IPS-NIHi7 (cell line): ENCODE measurements around the gene TMEM120B.

Source experiments
- DNase-seq: peaks from one replicate; pipeline ENCODE4 v3.0.0; 2012; ENCODE audit warnings: mixed read lengths; ENCODE audit errors: extremely low spot score

Gene TMEM120B

GRCh38 chr12:121804417-121805111 is 92.0 kb downstream of the TMEM120B start:
- no peak for DNase-seq

- DNase-seq, result no peak
Observed at GRCh38 chr12:121805171-121806008, 92.8 kb downstream of the TMEM120B start.

- DNase-seq, result no peak
Observed at GRCh38 chr12:121806009-121806545, 93.5 kb downstream of the TMEM120B start.

GRCh38 chr12:121806546-121807423 is 94.2 kb downstream of the TMEM120B start:
- DNase-seq, result no peak

- DNase-seq, result no peak
Observed at GRCh38 chr12:121807642-121808347, 95.2 kb downstream of the TMEM120B start.

- no peak for DNase-seq
Observed at GRCh38 chr12:121808623-121809022, 96.1 kb downstream of the TMEM120B start.

- no peak for DNase-seq
Observed at GRCh38 chr12:121809712-121810116, 97.2 kb downstream of the TMEM120B start.

- no peak for DNase-seq
Observed at GRCh38 chr12:121810234-121810817, 97.8 kb downstream of the TMEM120B start.

GRCh38 chr12:121810833-121811433 is 98.4 kb downstream of the TMEM120B start:
- DNase-seq, result no peak

- peak; percentile 88 for DNase-seq
Observed at GRCh38 chr12:121811434-121812319, 99.1 kb downstream of the TMEM120B start.

GRCh38 chr12:121812320-121812871 is 99.8 kb downstream of the TMEM120B start:
- peak; percentile 93 for DNase-seq

- DNase-seq, result no peak
Observed at GRCh38 chr12:121812921-121813896, 100.7 kb downstream of the TMEM120B start.

- no peak for DNase-seq
Observed at GRCh38 chr12:121813951-121814350, 101.4 kb downstream of the TMEM120B start.

- DNase-seq, result no peak
Observed at GRCh38 chr12:121814429-121815119, 102.0 kb downstream of the TMEM120B start.

- no peak for DNase-seq
Observed at GRCh38 chr12:121815263-121815662, 102.7 kb downstream of the TMEM120B start.

GRCh38 chr12:121816925-121817647 is 104.5 kb downstream of the TMEM120B start:
- DNase-seq, result no peak
